Hepatocyte (in vitro differentiated cells): ENCODE results near the gene TMEM131L. TPM values are rescaled to one million over a fixed set of nuclear protein-coding genes. Genes with fewer than 3 reads are reported as not detected.

Source experiments
- DNase-seq: peaks from one replicate; pipeline ENCODE4 v3.0.0-alpha.2; 2016; ENCODE audit warnings: low spot score
- H2AFZ ChIP-seq: fragments of 200-600 bp; sonication (generic); 2 replicates; pipeline ENCODE4 v1.6.0; 2016; ENCODE audit warnings: antibody characterized with exemption, mild to moderate bottlenecking
- H3K27ac ChIP-seq: fragments of 200-600 bp; sonication (generic); 2 replicates; pipeline ENCODE4 v1.5.1; 2016; ENCODE audit warnings: mild to moderate bottlenecking
- H3K27me3 ChIP-seq: fragments of 200-600 bp; sonication (generic); 2 replicates; pipeline ENCODE4 v1.6.1; 2016
- H3K36me3 ChIP-seq: fragments of 200-600 bp; sonication (generic); replicated peaks from 2 replicates; pipeline ENCODE4 v1.5.1; 2016; ENCODE audit warnings: low read depth; ENCODE audit not compliant: insufficient read depth
- H3K4me1 ChIP-seq: fragments of 200-600 bp; sonication (generic); 2 replicates; pipeline ENCODE4 v1.5.1; 2016; ENCODE audit warnings: mild to moderate bottlenecking, moderate library complexity; ENCODE audit not compliant: insufficient read depth
- H3K4me2 ChIP-seq: fragments of 200-600 bp; sonication (generic); 2 replicates; pipeline ENCODE4 v1.6.0; 2016
- H3K4me3 ChIP-seq: fragments of 200-600 bp; sonication (generic); 2 replicates; pipeline ENCODE4 v1.5.1; 2016; ENCODE audit warnings: mild to moderate bottlenecking
- H3K79me2 ChIP-seq: fragments of 200-600 bp; sonication (generic); 2 replicates; pipeline ENCODE4 v1.6.0; 2017; ENCODE audit warnings: mild to moderate bottlenecking
- H3K9me2 ChIP-seq: fragments of 200-600 bp; sonication (generic); replicated peaks from 2 replicates; pipeline ENCODE4 v1.6.0; 2017; ENCODE audit warnings: mild to moderate bottlenecking; ENCODE audit not compliant: insufficient read depth
- H3K9me3 ChIP-seq: fragments of 200-600 bp; sonication (generic); 2 replicates; pipeline ENCODE4 v1.5.1; 2016; ENCODE audit warnings: low read depth, mild to moderate bottlenecking
- H4K20me1 ChIP-seq: fragments of 200-600 bp; sonication (generic); 2 replicates; pipeline ENCODE4 v1.6.0; 2016; ENCODE audit warnings: mild to moderate bottlenecking; ENCODE audit not compliant: insufficient read depth, poor library complexity, severe bottlenecking
- EZH2 ChIP-seq: fragments of 200-600 bp; sonication (generic); IDR thresholded peaks from 2 replicates; pipeline ENCODE4 v1.6.1; 2016; ENCODE audit warnings: antibody characterized with exemption, mild to moderate bottlenecking, borderline replicate concordance
- EZH2phosphoT487 ChIP-seq: fragments of 200-600 bp; sonication (generic); IDR thresholded peaks from one replicate; pipeline ENCODE4 v1.6.1; 2018; ENCODE audit warnings: antibody characterized with exemption, mild to moderate bottlenecking, low read depth, moderate library complexity; ENCODE audit not compliant: unreplicated experiment, severe bottlenecking
- WGBS: methylation state at CpG from one replicate; pipeline ENCODE4 v1.1.6; 2016; ENCODE audit warnings: low lambda C conversion rate; ENCODE audit errors: missing lambda C conversion rate; 5-methylcytosine and 5-hydroxymethylcytosine counted together
- polyA plus RNA-seq: library from polyadenylated mRNA; unstranded; fragments of >200 nt; fragmentation: Nextera tagmentation; extraction: Ambion mirVana; gene quantifications from 2 replicates; pipeline ENCODE4 v1.2.1, GENCODE V29; 2016
- total RNA-seq: library from RNA; depleted of rRNA; stranded (reverse); fragments of >200 nt; gene quantifications from 2 replicates; pipeline ENCODE4 v1.2.3, GENCODE V29; 2014
- TF ChIP-seq, protein P1 (sequence below): fragments of 200-600 bp; sonication (generic); IDR thresholded peaks from 2 replicates; pipeline ENCODE4 v1.5.1; 2016; ENCODE audit warnings: antibody characterized with exemption, mild to moderate bottlenecking; ENCODE audit not compliant: poor library complexity

Gene TMEM131L
- total and polyA plus RNA-seq, 2 experiments from 2014 or later, result 6.3 to 10.5 TPM

DNA sequence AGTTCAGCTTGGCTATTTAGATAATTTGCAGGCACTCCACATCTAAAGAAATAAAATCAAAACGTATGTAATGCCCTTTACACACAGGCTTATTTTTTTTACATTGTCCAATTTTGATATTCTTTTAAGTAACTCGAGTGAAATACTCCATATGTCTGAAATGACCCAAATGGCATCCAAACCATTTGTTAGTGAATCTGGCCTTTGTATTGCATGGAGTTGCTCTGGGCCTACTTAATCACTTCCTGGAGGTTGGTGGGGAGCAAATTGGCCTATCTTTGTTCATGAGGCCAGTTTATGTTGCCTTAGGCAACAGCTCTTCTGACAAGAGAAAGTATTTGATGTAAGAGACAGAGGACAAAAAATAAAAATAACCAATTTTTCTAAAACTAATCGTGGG, 47.6 kb upstream of the TMEM131L start:
- Histone ChIP-seq H3K4me3 (no peak overlapping the region), H3K9me3 (no peaks in the 10 kb centered on the region), H3K9me2 (no peaks in the 10 kb centered on the region), H3K4me1 (no peaks in the 10 kb centered on the region), H3K79me2 (no peaks in the 10 kb centered on the region), H3K27ac (no peak overlapping the region), H3K4me2 (no peak overlapping the region), H3K27me3 (no peaks in the 10 kb centered on the region), H3K36me3 (no peaks in the 10 kb centered on the region), H4K20me1 (no peaks in the 10 kb centered on the region), H2AFZ (no peak overlapping the region)
- TF ChIP-seq EZH2phosphoT487 (no peak), EZH2 (no peak)
- TF ChIP-seq, protein P1, sequence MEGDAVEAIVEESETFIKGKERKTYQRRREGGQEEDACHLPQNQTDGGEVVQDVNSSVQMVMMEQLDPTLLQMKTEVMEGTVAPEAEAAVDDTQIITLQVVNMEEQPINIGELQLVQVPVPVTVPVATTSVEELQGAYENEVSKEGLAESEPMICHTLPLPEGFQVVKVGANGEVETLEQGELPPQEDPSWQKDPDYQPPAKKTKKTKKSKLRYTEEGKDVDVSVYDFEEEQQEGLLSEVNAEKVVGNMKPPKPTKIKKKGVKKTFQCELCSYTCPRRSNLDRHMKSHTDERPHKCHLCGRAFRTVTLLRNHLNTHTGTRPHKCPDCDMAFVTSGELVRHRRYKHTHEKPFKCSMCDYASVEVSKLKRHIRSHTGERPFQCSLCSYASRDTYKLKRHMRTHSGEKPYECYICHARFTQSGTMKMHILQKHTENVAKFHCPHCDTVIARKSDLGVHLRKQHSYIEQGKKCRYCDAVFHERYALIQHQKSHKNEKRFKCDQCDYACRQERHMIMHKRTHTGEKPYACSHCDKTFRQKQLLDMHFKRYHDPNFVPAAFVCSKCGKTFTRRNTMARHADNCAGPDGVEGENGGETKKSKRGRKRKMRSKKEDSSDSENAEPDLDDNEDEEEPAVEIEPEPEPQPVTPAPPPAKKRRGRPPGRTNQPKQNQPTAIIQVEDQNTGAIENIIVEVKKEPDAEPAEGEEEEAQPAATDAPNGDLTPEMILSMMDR, result no peak
- WGBS, result 71% methylated on average over 3 of the region's 3 CpGs
- no peak for DNase-seq

DNA sequence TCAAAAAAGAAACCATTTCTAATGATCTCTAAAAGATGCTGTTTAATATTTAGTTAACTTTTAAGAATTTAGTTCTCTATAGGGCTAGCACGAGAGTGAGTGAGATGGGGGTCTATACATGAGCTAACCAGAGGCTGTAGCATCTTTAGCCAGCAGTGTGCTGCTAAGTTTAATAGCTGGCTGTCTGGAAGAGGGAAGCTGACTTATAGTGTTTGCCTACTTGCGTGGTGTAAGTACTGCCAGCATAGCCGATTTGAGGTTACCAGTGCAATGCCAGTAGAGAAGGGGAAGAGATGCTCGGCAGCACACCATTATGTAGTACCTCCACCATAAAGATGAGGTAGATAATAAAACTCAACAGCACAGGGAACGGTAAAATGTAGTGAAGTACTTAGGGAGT, 47.1 kb upstream of the TMEM131L start:
- Histone ChIP-seq H3K27me3 (no peaks in the 10 kb centered on the region), H3K4me1 (no peaks in the 10 kb centered on the region), H3K27ac (no peak overlapping the region), H3K36me3 (no peaks in the 10 kb centered on the region), H3K4me2 (no peak overlapping the region), H3K79me2 (no peaks in the 10 kb centered on the region), H4K20me1 (no peaks in the 10 kb centered on the region), H3K9me2 (no peaks in the 10 kb centered on the region), H3K4me3 (no peak overlapping the region), H2AFZ (no peak overlapping the region), H3K9me3 (no peaks in the 10 kb centered on the region)
- DNase-seq, result no peak
- no peak for TF ChIP-seq EZH2
- no peak for TF ChIP-seq EZH2phosphoT487
- TF ChIP-seq, protein P1, result no peak
- whole genome bisulfite sequencing, result 85% methylated on average over 5 of the region's 5 CpGs

DNA sequence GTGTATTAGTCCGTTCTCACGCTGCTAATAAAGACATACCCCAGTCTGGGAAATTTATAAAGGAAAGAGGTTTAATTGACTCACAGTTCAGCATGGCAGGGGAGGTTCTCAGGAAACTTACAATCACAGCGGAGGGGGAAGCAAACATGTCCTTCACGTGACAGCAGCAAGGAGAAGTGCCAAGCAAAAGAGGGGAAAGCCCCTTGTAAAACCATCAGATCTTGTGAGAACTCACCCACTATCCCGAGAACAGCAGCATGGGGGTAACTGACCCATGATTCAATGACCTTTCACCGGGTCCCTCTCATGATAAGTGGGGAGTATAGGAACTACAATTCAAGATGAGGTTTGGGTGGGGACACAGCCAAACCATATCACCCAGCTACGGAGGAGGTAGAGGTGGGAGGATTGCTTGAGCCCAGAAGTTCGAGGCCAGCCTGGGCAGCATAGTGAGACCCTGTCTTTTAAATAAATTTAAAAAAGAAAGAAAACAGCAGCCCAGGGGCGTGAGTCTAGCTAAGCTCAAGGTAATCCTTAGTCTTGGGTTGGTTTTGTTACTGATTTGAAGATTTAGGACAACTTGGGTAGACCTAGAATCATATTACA, 46.4 kb upstream of the TMEM131L start:
- H3K9me2 ChIP-seq, result no peaks in the 10 kb centered on the region
- 88% methylated on average over 9 of the region's 9 CpGs for WGBS

More for the DNA sequence above, 46.4 kb upstream of the TMEM131L start:
- Histone ChIP-seq H3K27ac (no peak overlapping the region), H4K20me1 (no peaks in the 10 kb centered on the region), H2AFZ (no peak overlapping the region), H3K9me3 (no peaks in the 10 kb centered on the region), H3K4me1 (no peaks in the 10 kb centered on the region), H3K27me3 (no peaks in the 10 kb centered on the region), H3K4me3 (no peak overlapping the region), H3K4me2 (no peak overlapping the region), H3K79me2 (no peaks in the 10 kb centered on the region), H3K36me3 (no peaks in the 10 kb centered on the region)
- TF ChIP-seq EZH2, result no peak
- TF ChIP-seq, protein P1, result no peak
- TF ChIP-seq EZH2phosphoT487, result no peak
- no peak for DNase-seq
